ENCODE results near the gene PLCB1.

The PLCB1 gene

GRCh38 chr20:8401556-8401955, 269.5 kb downstream of the PLCB1 start:
- Histone ChIP-seq H3K36me3 (ENCODE audit: insufficient read depth) (no peaks in the 10 kb centered on the region), H3K27ac (no peak overlapping the region), H3K9ac (no peak overlapping the region), H3K4me1 (ENCODE audit: low read depth, poor library complexity, severe bottlenecking) (peaks cover 38% of the 10 kb centered on the region), H3K79me2 (ENCODE audit: insufficient read depth, low read depth) (no peaks in the 10 kb centered on the region), H4K20me1 (ENCODE audit: insufficient read depth) (no peaks in the 10 kb centered on the region), H2AFZ (ENCODE audit: low read depth) (no peak overlapping the region), H3K4me2 (no peak overlapping the region), H3K27me3 (ENCODE audit: insufficient read depth, low read depth) (no peaks in the 10 kb centered on the region), H3K4me3 (IDR thresholded peaks at IDR 0.05; ENCODE audit: insufficient read depth, low read depth, low read length) (no peak overlapping the region)
- no peak for TF ChIP-seq CTCF (conservative IDR thresholded peaks at IDR 0.05; ENCODE audit: low read depth, low read length)

GRCh38 chr20:8402798-8403197, 270.7 kb downstream of the PLCB1 start:
- Histone ChIP-seq H3K4me1 (ENCODE audit: low read depth, poor library complexity, severe bottlenecking) (peaks cover 42% of the 10 kb centered on the region), H3K27ac (no peak overlapping the region), H3K4me2 (no peak overlapping the region), H3K4me3 (IDR thresholded peaks at IDR 0.05; ENCODE audit: insufficient read depth, low read depth, low read length) (no peak overlapping the region), H3K27me3 (ENCODE audit: insufficient read depth, low read depth) (no peaks in the 10 kb centered on the region), H2AFZ (ENCODE audit: low read depth) (no peak overlapping the region), H3K9ac (no peak overlapping the region), H3K36me3 (ENCODE audit: insufficient read depth) (no peaks in the 10 kb centered on the region), H3K79me2 (ENCODE audit: insufficient read depth, low read depth) (no peaks in the 10 kb centered on the region), H4K20me1 (ENCODE audit: insufficient read depth) (no peaks in the 10 kb centered on the region)
- no peak for TF ChIP-seq CTCF (conservative IDR thresholded peaks at IDR 0.05; ENCODE audit: low read depth, low read length)

GRCh38 chr20:8404912-8405635, 273.0 kb downstream of the PLCB1 start:
- no peak overlapping the region for H3K4me2 ChIP-seq

GRCh38 chr20:8406391-8406790, 274.3 kb downstream of the PLCB1 start:
- no peak for TF ChIP-seq CTCF (conservative IDR thresholded peaks at IDR 0.05; ENCODE audit: low read depth, low read length)
- no peak overlapping the region for H3K27ac ChIP-seq
- no peaks in the 10 kb centered on the region for H3K36me3 ChIP-seq (ENCODE audit: insufficient read depth)
- no peaks in the 10 kb centered on the region for H4K20me1 ChIP-seq (ENCODE audit: insufficient read depth)
- H3K9ac ChIP-seq = no peak overlapping the region
- no peak overlapping the region for H3K4me2 ChIP-seq
- no peaks in the 10 kb centered on the region for H3K79me2 ChIP-seq (ENCODE audit: insufficient read depth, low read depth)
- no peaks in the 10 kb centered on the region for H3K27me3 ChIP-seq (ENCODE audit: insufficient read depth, low read depth)
- H3K4me1 ChIP-seq (ENCODE audit: low read depth, poor library complexity, severe bottlenecking) = peaks cover 28% of the 10 kb centered on the region
- no peak overlapping the region for H2AFZ ChIP-seq (ENCODE audit: low read depth)
- no peak overlapping the region for H3K4me3 ChIP-seq (IDR thresholded peaks at IDR 0.05; ENCODE audit: insufficient read depth, low read depth, low read length)

More at GRCh38 chr20:8404912-8405635, 273.0 kb downstream of the PLCB1 start:
- no peaks in the 10 kb centered on the region for H4K20me1 ChIP-seq (ENCODE audit: insufficient read depth)
- no peaks in the 10 kb centered on the region for H3K36me3 ChIP-seq (ENCODE audit: insufficient read depth)
- no peak overlapping the region for H3K4me3 ChIP-seq (IDR thresholded peaks at IDR 0.05; ENCODE audit: insufficient read depth, low read depth, low read length)
- H3K27me3 ChIP-seq (ENCODE audit: insufficient read depth, low read depth) = no peaks in the 10 kb centered on the region
- no peak overlapping the region for H3K9ac ChIP-seq
- H2AFZ ChIP-seq (ENCODE audit: low read depth) = no peak overlapping the region
- no peak overlapping the region for H3K27ac ChIP-seq
- TF ChIP-seq CTCF (conservative IDR thresholded peaks at IDR 0.05; ENCODE audit: low read depth, low read length) = no peak
- H3K4me1 ChIP-seq (ENCODE audit: low read depth, poor library complexity, severe bottlenecking) = peaks cover 42% of the 10 kb centered on the region
- no peaks in the 10 kb centered on the region for H3K79me2 ChIP-seq (ENCODE audit: insufficient read depth, low read depth)

All from KMS-11 (cell line).